ENCODE measurements around the gene C19orf12. TPM values are rescaled to one million over a fixed set of nuclear protein-coding genes. Genes with fewer than 3 reads are reported as not detected.

Gene C19orf12
- total and polyA plus RNA-seq, 2 of the 4 experiments (the other 2 are of a cell fraction), result 16.3 to 24.0 TPM

DNA sequence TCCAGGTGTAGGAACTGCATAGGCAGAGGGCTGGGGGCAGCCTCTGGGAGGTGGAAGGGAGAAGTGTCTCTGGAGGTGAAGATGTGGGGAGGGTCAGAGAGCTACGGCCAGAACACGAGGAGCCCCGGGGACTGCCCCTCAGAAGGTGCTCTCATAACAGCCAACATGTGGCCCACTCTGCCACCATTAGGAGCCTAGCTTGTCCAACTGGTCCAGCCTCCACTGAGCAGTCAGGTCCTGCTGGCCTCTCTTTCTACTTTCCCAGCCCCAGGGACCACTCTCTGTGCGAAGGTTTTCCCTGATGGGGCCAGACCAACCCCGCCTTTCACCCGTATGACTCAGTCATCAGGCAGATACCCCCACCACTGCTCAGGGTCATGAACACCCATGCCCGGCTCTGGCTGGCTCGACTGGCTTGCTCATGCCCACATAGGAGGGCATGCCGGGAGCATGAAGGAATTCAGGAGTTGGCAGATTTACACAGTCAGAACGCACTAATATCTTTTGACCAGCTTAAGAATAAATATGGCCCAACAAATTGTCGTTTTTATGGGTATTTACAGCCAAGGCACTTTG is 37.5 kb upstream of the C19orf12 start:
- Histone ChIP-seq H2BK15ac (ENCODE audit: low read depth, low read length) (no peak overlapping the region), H4K20me1 (ENCODE audit: insufficient read depth, low read length) (no peaks in the 10 kb centered on the region), H3K14ac (replicated peaks; ENCODE audit: low read depth, low read length) (no peak overlapping the region), H3K4ac (ENCODE audit: low read depth, low read length) (no peak overlapping the region), H3K4me1 (ENCODE audit: control insufficient read depth, insufficient read depth, low read length) (no peaks in the 10 kb centered on the region), H3K27ac (ENCODE audit: insufficient read depth, low read length) (no peak overlapping the region), H3K23ac (ENCODE audit: low read depth, low read length) (no peak overlapping the region), H4K91ac (ENCODE audit: insufficient read depth, low read depth, low read length) (no peak overlapping the region), H3K9me3 (ENCODE audit: control insufficient read depth, insufficient read depth, low read length) (no peaks in the 10 kb centered on the region), H3K56ac (ENCODE audit: extremely low read depth, insufficient read depth, low read length) (no peak overlapping the region), H2BK20ac (ENCODE audit: low read depth, low read length) (no peak overlapping the region), H3K4me2 (ENCODE audit: low read depth, low read length) (no peak overlapping the region), H3K18ac (ENCODE audit: low read depth, low read length) (no peak overlapping the region), H4K8ac (ENCODE audit: low read depth in 2 of 2, low read length in 2 of 2) (no peak overlapping the region), H3K79me1 (ENCODE audit: low read depth in 1 of 2, low read length in 2 of 2) (no peaks in the 10 kb centered on the region), H2AK9ac (replicated peaks; ENCODE audit: low read depth, low read length, poor library complexity) (no peak overlapping the region), H4K5ac (ENCODE audit: low read depth, low read length) (no peak overlapping the region), H3K36me3 (ENCODE audit: control insufficient read depth, insufficient read depth, low read length) (no peaks in the 10 kb centered on the region), H3K4me3 (ENCODE audit: insufficient read depth, low read depth, low read length) (no peak overlapping the region), H3K27me3 (ENCODE audit: control insufficient read depth, insufficient read depth, low read length) (peaks cover 5% of the 10 kb centered on the region; the same call in 1 of the 2 replicates), H2AFZ (replicated peaks; ENCODE audit: low read length, poor library complexity) (no peak overlapping the region), H3K9ac (ENCODE audit: low read depth, low read length) (no peak overlapping the region), H2BK120ac (ENCODE audit: low read depth, low read length) (no peak overlapping the region), H2AK5ac (ENCODE audit: low read depth, low read length) (no peak overlapping the region), H2BK5ac (ENCODE audit: low read depth, low read length, poor library complexity, severe bottlenecking) (no peak overlapping the region), H3K9me1 (ENCODE audit: insufficient read depth, low read length) (no peaks in the 10 kb centered on the region)
- BruUV-seq (replicated peaks), result no TSS peak
- dilution Hi-C loops (cut with HindIII; ENCODE audit: low sequenced_read_pairs, unreplicated experiment), result no loop called here
- ATAC-seq (ENCODE audit: low read depth) (no peak), DNase-seq (no peak)
- 90% methylated on average over 2 of the region's 11 CpGs; no CpG with 5 or more reads in 1 of the 2 experiments for WGBS, 2 experiments (ENCODE audit: extremely low coverage in 2 of 2, insufficient read length in 1 of 2)
- CTCF ChIA-PET, result no interaction called here
- POLR2A ChIA-PET (ENCODE audit: unreplicated experiment), result no interaction called here
- in situ Hi-C loops (cut with MboI; ENCODE audit: low sequenced_read_pairs), result no loop called here
- TF ChIP-seq BHLHE40 (IDR thresholded peaks at IDR 0.05; ENCODE audit: low read depth, low read length), result no peak
- no peak for TF ChIP-seq RAD21 (IDR thresholded peaks at IDR 0.05; ENCODE audit: low read length)
- no peak for TF ChIP-seq RCOR1 (IDR thresholded peaks at IDR 0.05; ENCODE audit: insufficient replicate concordance, low read length)
- TF ChIP-seq RFX5 (IDR thresholded peaks at IDR 0.05; ENCODE audit: low read depth, low read length), result no peak
- TF ChIP-seq, protein P1, sequence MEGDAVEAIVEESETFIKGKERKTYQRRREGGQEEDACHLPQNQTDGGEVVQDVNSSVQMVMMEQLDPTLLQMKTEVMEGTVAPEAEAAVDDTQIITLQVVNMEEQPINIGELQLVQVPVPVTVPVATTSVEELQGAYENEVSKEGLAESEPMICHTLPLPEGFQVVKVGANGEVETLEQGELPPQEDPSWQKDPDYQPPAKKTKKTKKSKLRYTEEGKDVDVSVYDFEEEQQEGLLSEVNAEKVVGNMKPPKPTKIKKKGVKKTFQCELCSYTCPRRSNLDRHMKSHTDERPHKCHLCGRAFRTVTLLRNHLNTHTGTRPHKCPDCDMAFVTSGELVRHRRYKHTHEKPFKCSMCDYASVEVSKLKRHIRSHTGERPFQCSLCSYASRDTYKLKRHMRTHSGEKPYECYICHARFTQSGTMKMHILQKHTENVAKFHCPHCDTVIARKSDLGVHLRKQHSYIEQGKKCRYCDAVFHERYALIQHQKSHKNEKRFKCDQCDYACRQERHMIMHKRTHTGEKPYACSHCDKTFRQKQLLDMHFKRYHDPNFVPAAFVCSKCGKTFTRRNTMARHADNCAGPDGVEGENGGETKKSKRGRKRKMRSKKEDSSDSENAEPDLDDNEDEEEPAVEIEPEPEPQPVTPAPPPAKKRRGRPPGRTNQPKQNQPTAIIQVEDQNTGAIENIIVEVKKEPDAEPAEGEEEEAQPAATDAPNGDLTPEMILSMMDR (conservative IDR thresholded peaks at IDR 0.05; ENCODE audit: low read depth, low read length), result no peak
- TF ChIP-seq NFE2L2 (IDR thresholded peaks at IDR 0.05; ENCODE audit: low read depth, low read length), result no peak
- no peak for TF ChIP-seq FOS (IDR thresholded peaks at IDR 0.05; ENCODE audit: low read depth, low read length)
- no peak for TF ChIP-seq MAFK (IDR thresholded peaks at IDR 0.05; ENCODE audit: low read depth, low read length)
- intact Hi-C loops (cut with micrococcal nuclease), result no loop called here
